Measurements from ENCODE around the gene CYP2U1.

The CYP2U1 gene

DNA sequence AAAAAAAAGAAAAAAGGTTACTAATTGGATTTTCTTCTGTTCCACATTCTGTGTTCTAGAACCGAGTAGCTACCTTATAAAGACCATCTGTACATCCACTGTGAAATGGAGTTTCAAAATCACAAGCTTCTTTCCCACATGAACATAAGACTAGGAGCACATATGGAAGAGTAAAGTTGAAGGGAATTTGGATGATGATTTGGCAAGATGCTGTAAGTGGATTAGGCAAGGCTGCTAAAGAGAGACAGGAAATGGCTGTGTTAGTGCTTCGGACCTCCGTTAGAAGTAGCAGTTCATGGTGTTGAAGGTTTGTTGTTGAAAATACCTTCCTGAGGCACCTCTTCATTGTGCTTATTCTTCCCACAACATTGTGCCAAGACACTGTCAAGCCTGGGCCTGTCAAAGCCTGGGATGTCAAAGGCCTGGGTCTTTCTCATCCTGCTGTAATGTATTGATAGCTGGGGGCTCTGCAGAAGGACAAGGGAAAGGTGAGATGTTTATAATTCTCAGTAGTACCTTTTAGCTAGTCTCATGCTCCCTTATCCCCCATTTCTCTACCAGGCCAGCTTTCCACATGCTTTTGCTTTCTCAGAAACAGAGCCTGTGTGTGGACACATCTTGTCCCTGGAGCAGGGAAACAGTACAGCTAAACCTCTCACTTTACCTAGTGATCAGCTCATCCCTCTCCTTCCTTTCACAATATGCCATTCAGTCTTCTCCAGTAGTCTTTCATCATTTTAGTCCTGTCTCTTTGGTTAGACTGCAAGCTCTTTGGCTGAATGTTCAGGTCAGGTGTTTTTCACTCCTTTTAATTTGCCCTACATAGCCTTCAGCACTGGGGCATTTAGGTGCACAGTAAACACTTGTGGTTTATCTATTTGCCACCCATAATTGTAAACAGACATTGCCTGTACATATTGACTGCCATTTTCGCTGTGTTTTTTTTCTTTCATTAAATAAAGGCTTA is 37.9 kb upstream of the CYP2U1 start:
- peak overlapping the region; percentile 96 for H3K27ac ChIP-seq (ENCODE audit: poor library complexity, severe bottlenecking)
- H3K27me3 ChIP-seq (ENCODE audit: insufficient read depth, poor library complexity, severe bottlenecking) = no peaks in the 10 kb centered on the region
- no peak overlapping the region for H3K4me3 ChIP-seq (ENCODE audit: severe bottlenecking)
- ATAC-seq (ENCODE audit: low read depth) (no peak), DNase-seq (ENCODE audit: low spot score) (no peak)
- peaks cover 14% of the 10 kb centered on the region for H3K36me3 ChIP-seq (ENCODE audit: low read depth)
- H3K4me1 ChIP-seq (ENCODE audit: insufficient read depth, poor library complexity, severe bottlenecking) = peaks cover 41% of the 10 kb centered on the region
- peaks cover 5% of the 10 kb centered on the region for H3K9me3 ChIP-seq (ENCODE audit: severe bottlenecking)
- TF ChIP-seq, protein P1, sequence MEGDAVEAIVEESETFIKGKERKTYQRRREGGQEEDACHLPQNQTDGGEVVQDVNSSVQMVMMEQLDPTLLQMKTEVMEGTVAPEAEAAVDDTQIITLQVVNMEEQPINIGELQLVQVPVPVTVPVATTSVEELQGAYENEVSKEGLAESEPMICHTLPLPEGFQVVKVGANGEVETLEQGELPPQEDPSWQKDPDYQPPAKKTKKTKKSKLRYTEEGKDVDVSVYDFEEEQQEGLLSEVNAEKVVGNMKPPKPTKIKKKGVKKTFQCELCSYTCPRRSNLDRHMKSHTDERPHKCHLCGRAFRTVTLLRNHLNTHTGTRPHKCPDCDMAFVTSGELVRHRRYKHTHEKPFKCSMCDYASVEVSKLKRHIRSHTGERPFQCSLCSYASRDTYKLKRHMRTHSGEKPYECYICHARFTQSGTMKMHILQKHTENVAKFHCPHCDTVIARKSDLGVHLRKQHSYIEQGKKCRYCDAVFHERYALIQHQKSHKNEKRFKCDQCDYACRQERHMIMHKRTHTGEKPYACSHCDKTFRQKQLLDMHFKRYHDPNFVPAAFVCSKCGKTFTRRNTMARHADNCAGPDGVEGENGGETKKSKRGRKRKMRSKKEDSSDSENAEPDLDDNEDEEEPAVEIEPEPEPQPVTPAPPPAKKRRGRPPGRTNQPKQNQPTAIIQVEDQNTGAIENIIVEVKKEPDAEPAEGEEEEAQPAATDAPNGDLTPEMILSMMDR (IDR thresholded peaks at IDR 0.05; ENCODE audit: poor library complexity, severe bottlenecking) = no peak

DNA sequence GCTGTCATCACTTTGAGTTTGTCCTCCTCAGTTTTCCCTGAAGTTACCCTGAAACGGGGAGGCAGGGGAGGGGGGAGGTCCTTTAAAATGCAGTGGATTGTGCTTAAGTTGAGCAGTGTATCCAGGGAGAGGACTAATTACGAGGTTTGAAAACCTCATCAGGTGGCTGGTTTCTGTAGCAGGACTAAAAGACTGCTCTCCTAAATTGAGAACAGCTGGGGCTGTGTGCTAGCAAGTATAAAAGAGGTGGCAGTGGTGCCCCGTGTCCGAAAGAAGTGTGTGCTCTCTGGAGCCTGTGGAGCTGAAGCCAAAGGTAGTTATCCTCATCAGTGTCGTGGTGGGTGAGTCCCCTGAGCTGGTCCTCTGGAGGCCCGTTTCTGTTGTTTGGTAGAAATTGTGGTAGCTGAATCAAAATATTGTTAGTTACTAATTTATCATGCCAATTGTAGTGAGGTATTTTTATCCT is 37.2 kb upstream of the CYP2U1 start:
- Histone ChIP-seq H3K27ac (ENCODE audit: poor library complexity, severe bottlenecking) (peak overlapping the region; percentile 96), H3K9me3 (ENCODE audit: severe bottlenecking) (peaks cover 2% of the 10 kb centered on the region), H3K4me1 (ENCODE audit: insufficient read depth, poor library complexity, severe bottlenecking) (peaks cover 41% of the 10 kb centered on the region), H3K27me3 (ENCODE audit: insufficient read depth, poor library complexity, severe bottlenecking) (no peaks in the 10 kb centered on the region), H3K36me3 (ENCODE audit: low read depth) (peaks cover 10% of the 10 kb centered on the region), H3K4me3 (ENCODE audit: severe bottlenecking) (no peak overlapping the region)
- no peak for DNase-seq (ENCODE audit: low spot score)
- no peak for ATAC-seq (ENCODE audit: low read depth)
- TF ChIP-seq, protein P1 (IDR thresholded peaks at IDR 0.05; ENCODE audit: poor library complexity, severe bottlenecking) = no peak

DNA sequence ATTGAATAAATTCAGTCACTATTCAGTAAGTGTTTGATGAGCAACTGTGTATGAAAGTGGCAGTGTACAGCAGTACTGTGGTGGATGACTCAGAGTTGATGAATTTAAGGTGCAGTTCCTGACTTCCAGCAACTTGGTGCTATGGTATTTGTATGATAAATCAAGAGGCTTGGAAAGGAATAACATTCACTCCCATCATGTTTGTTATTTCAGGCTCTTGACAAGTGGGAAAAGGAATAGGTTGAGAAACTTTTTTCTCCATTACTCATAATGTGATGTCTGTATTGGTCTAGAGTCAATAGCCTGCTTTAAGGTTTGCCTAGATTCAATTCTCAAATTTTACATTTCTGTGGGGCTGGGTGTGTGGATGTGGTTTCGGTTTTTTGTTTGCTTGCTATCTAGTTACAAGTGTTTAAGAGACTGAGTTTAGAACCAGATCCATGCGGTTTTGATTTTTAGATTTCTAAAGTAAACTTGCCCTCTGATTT is 35.1 kb upstream of the CYP2U1 start:
- TF ChIP-seq, protein P1 (IDR thresholded peaks at IDR 0.05; ENCODE audit: poor library complexity, severe bottlenecking) = no peak
- H3K4me3 ChIP-seq (ENCODE audit: severe bottlenecking) = peak overlapping the region; percentile 2
- ATAC-seq (ENCODE audit: low read depth) (peak; percentile 97), DNase-seq (ENCODE audit: low spot score) (no peak)
- H3K9me3 ChIP-seq (ENCODE audit: severe bottlenecking) = no peaks in the 10 kb centered on the region
- H3K4me1 ChIP-seq (ENCODE audit: insufficient read depth, poor library complexity, severe bottlenecking) = peaks cover 41% of the 10 kb centered on the region
- H3K36me3 ChIP-seq (ENCODE audit: low read depth) = peaks cover 10% of the 10 kb centered on the region
- peak overlapping the region; percentile 96 for H3K27ac ChIP-seq (ENCODE audit: poor library complexity, severe bottlenecking)
- H3K27me3 ChIP-seq (ENCODE audit: insufficient read depth, poor library complexity, severe bottlenecking) = no peaks in the 10 kb centered on the region

DNA sequence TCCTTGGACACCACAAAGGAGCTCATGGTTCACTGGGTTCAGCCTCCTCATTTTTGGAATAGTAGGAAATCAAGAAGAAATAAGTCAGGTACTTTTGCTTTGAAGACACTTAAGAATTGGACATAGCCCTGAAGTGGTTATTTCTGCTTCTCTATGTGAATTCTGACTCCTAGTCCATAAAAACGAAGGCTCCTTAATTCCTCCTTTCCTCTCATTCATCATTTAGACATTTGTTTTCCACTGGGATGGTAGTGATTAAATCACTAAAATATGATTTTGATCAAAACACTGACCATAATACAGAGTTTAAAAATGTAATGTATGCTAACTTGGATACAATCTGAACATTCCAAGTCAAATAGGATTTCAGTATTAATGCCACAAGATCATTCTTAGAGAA is 34.7 kb upstream of the CYP2U1 start:
- peaks cover 10% of the 10 kb centered on the region for H3K36me3 ChIP-seq (ENCODE audit: low read depth)
- no peaks in the 10 kb centered on the region for H3K9me3 ChIP-seq (ENCODE audit: severe bottlenecking)
- DNase-seq (ENCODE audit: low spot score) (no peak), ATAC-seq (ENCODE audit: low read depth) (no peak)
- peak overlapping the region; percentile 96 for H3K27ac ChIP-seq (ENCODE audit: poor library complexity, severe bottlenecking)
- H3K4me1 ChIP-seq (ENCODE audit: insufficient read depth, poor library complexity, severe bottlenecking) = peaks cover 41% of the 10 kb centered on the region
- H3K4me3 ChIP-seq (ENCODE audit: severe bottlenecking) = peak overlapping the region; percentile 2
- no peaks in the 10 kb centered on the region for H3K27me3 ChIP-seq (ENCODE audit: insufficient read depth, poor library complexity, severe bottlenecking)
- TF ChIP-seq, protein P1 (IDR thresholded peaks at IDR 0.05; ENCODE audit: poor library complexity, severe bottlenecking) = no peak

Measured in RWPE2 (cell line).